HFF-Myc (cell line): ENCODE results near the gene ZNF2.

Experiments
- DNase-seq: peaks from one replicate; pipeline ENCODE4 v3.0.0-alpha.2; 2011; ENCODE audit warnings: low read depth; ENCODE audit errors: extremely low read depth
- H3K4me3 ChIP-seq: replicated peaks from 2 replicates; pipeline ENCODE4 v1.5.1; 2011; ENCODE audit warnings: low read depth, mild to moderate bottlenecking, control low read depth, low read length
- CTCF ChIP-seq: IDR thresholded peaks from 2 replicates; pipeline ENCODE4 v1.5.1; 2012; ENCODE audit warnings: mild to moderate bottlenecking, low read depth, low read length, control low read depth; ENCODE audit errors: missing control alignments

Gene ZNF2

DNA sequence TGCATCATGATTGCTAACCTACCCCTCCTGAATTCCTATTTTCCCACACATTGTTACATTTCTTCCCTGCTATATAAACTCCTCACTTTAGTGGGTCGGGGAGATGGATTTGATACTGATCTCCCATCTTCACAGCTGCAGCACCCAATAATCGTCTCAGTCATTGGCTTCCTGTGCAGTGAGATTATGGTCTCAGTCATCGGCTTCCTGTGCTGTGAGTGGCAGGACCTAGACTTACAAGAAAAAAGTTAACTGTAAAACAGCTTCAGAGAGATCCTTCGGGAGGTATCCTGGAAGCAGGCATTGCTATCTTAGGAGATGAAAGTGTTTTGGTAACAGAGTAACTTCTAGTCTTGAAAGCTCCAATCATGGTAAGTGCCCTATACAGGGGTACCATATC lies 38.3 kb downstream of the ZNF2 start:
- H3K4me3 ChIP-seq, result no peak overlapping the region
- DNase-seq, result no peak
- TF ChIP-seq CTCF, result no peak

GRCh38 chr2:95204396-95204795 lies 38.8 kb downstream of the ZNF2 start:
- DNase-seq, result no peak
- TF ChIP-seq CTCF, result no peak
- H3K4me3 ChIP-seq, result no peak overlapping the region

DNA sequence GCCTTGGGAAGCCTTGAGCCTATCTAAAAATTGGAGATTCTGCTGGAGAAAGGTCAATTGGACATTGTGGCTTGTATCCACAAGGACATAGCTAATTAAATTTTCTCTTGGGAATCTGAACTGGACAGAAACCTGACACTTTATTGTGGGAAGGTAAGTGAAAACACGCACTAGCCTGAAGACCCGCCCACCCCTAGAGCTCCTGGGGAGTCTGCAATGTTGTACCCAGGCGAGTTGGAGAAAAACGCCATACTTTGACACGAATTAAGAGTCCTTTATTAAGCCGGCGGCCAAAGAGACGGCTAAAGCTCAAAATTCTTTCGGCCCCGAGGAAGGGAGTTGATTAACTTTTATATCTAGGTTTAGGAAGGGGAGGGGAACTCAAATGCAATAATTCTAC lies 40.5 kb downstream of the ZNF2 start:
- DNase-seq, result no peak
- no peak for TF ChIP-seq CTCF
- H3K4me3 ChIP-seq, result peak overlapping the region; percentile 65

GRCh38 chr2:95207111-95207961 lies 41.7 kb downstream of the ZNF2 start, which contains the start of gene ZNF892:
TSS of gene ZNF892 (plus strand) at chr2:95207521. CDS start at chr2:95207816, 295 bp downstream.
- DNase-seq, result peak; percentile 63
- peak; percentile 28 for TF ChIP-seq CTCF
- H3K4me3 ChIP-seq, result peak within 1 kb of the TSS; percentile 65

DNA sequence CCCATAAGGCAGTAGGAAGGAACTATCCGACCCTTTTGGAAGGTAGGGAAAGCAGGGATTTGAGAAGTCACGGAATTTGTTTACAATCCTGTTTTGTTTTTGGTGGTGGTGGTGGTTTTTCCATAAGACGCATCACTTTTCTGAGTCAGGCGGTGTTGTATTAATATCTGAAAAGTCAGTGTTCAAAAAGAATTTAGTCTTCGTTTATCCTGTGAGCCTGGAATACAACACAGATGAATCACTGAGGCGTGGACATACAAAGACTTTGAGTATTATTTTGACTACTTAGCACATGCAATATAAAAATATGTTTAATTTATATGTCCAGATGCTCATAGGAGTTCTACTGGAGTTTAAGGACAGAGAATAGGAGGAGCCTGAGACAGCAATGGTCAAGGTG lies 42.5 kb downstream of the ZNF2 start:
- no peak for DNase-seq
- no peak for TF ChIP-seq CTCF
- peak overlapping the region; percentile 65 for H3K4me3 ChIP-seq

GRCh38 chr2:95215018-95215612 lies 49.5 kb downstream of the ZNF2 start:
- no peak for TF ChIP-seq CTCF

DNA sequence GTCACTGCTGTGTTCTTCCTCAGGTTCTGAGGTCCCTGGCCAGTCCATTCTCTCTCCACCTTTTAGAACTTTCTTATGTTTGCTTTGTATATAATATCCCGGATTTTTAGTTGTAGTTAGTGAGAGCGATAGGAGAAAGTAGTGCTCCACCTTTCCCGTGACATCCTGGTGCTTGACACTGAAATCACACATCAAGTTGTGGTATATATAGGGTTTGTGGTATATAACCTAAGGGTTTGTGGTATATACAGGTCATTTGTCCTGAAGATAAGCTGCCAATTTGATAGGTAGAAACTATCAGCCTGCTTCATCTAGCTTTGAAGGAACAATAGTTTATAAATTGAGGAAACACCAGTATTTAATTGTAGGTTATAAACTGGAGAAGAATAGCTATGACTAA lies 54.8 kb downstream of the ZNF2 start:
- no peak overlapping the region for H3K4me3 ChIP-seq
- no peak for DNase-seq
- TF ChIP-seq CTCF, result no peak

More at GRCh38 chr2:95215018-95215612, 49.5 kb downstream of the ZNF2 start:
- DNase-seq, result no peak
- H3K4me3 ChIP-seq, result no peak overlapping the region
